ENCODE results near the gene FOXP1.

FOXP1 gene

DNA sequence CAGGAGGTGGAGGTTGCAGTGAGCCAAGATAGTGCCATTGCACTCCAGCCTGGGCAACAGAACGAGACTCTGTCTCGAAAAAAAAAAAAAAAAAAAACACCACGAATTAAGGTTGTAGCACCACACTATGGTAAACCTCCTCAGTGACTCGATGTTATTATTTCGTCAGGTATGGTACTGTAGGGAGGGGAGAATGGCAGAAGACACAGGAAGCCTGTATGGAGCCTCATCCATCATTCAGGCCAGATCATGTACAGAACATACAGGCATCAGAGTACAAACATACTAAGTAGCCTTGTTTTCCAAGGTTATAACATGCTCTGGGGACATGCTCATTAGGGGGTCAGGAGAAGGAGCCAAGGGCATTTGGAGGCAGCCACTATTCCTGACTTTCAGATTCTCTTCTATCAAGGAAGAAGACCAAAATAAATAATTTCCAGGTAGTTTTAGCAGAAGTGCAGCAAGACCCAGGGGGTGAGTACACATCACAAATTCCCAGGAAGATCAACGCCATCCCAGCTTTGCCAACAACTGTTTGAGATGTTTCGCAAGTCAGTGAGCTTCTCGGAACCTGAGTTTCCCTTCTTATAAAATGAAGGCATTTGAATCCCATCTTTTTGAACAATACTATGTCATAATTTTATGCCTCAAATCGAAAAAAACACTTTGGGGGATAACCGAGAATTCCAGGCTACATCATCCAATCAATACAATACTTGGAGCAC, 79.8 kb downstream of the FOXP1 start:
- no peak for DNase-seq

DNA sequence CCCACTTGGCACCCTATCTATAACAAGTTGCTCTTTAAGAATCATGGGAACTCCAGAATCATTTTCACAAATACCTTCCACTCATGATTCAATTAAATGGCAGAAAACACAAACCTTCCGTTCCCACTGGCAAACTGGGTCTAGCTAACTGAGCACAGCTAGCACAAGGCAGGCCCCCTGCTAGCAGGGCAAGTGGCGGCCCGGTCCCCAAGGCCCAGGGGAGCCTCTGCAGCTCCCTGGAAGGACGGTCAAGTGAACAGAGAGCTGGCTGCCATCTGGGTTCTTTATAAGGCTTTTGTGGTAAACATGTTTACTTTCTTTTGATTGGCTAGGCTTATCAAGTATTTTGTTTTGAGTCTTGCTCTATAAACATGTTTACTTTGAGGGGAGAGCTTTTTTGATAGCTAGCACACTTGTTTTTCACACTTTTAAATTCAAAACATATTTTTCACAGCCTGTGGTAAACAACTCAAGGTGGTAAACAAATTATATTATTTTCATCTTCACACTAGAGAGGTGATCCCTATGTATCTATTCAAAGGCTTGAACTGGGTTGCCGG, 81.4 kb downstream of the FOXP1 start:
- no peak for DNase-seq

DNA sequence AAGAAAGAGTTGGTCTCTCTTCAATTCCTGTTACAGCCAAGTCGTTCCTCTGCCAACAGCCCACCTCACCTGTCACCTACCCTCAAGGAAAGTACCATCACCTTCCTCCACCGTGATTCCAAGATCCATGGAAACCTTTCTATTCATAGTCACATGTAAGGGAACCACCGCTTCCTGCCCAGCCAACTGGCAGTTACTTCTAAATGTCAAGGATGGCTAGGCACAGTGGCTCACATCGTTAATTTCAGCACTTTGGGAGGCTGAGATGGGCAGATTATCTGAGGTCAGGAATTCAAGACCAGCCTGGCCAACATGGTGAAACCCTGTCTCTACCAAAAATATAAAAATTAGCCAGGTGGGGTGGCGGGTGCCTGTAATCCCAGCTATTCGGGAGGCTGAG, 82.8 kb downstream of the FOXP1 start:
- no peak for DNase-seq

DNA sequence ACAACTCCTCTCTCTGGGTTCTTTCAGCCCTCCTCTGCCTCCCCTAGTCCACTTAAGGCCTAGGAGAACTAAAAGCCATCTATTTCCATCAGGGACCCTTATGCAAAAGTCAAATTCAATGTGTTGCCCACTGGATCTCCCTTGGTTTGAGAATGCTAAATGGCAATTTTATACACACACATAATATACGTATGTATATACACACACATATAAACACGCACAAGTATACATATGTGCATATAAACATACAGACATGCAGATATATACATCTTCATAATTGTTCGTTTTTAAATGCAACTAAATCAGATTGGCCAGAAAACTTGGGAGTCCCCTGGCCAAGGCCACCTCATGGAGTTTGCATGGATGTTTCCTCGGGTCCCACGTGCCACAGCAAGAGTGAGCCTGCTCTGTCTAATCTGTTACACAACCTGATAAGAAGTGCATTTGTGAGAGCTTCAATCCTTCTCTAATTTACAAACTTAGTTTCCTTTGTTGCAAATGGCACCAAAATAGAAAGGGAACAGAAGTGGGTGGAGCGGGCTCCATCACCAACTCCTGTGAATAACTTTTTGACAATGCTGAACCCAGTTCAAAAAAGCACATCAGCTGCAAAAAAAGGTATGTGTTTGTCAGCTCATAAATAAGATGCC, 84.2 kb downstream of the FOXP1 start:
- DNase-seq, result no peak

DNA sequence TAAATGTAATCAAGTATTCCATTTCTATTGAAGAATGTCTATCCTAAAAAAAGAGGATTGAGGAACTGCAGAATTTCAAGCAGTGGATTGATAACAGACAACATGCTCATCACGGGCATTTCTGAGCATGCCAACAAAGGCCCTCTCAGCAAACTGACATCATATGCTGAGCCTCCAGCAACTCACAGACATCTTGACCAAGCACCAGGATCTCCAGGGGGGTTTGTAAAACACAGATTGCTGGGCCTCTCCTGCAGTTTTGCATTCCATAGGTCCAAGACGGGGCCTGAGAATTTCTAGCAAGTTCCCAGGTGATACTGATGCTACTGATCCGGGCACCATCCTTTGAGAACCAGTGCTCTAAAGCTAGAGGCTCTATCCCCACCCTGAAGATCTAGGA, 85.0 kb downstream of the FOXP1 start:
- no peak for DNase-seq

DNA sequence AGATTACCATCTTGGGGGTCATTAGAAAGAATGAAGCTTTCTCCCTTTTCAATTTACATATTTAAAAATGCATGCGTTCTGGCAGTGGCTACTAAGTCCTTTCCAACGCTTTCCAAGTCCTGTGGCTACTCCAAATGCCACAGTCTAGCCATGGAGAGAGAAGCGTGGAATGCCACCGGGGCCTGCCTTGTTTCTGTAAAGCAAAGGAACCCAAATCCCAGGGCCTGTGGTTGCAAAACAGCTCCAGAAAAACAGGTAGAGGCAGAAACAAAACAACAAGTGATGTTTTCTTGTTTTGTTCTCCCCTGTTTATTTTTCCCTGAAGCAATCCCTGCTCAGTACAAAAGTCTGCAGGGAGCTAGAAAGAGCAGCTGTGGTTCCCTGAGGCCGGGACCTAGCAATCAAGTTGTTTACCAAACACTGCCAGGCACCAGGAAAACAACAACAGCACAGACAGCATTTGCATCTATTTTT, 85.5 kb downstream of the FOXP1 start:
- no peak for DNase-seq

DNA sequence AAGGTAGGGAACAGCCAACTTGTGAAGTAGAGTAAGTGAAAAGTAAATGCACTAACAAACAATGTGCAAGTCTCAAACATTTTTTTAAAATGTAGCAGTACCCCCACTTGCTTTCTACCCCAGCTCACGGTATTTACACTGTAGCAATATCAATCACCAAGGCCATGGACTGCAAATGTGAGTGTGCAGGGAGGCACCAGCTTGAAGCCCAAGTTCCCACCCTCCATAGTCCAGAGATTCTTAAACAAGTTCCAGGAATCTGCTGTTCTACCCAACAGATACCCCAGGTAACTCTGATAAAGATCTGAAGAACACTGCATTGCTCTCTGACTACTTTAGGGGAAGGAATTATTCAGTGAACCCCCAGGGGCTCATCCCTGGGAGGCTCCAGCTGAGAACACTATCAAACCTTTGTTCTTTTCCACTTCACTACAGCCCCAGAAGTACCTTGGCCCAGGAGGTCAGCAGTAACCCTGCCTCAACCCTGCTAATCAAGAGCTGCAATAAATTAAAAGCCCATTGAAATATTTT, 86.1 kb downstream of the FOXP1 start:
- no peak for DNase-seq

DNA sequence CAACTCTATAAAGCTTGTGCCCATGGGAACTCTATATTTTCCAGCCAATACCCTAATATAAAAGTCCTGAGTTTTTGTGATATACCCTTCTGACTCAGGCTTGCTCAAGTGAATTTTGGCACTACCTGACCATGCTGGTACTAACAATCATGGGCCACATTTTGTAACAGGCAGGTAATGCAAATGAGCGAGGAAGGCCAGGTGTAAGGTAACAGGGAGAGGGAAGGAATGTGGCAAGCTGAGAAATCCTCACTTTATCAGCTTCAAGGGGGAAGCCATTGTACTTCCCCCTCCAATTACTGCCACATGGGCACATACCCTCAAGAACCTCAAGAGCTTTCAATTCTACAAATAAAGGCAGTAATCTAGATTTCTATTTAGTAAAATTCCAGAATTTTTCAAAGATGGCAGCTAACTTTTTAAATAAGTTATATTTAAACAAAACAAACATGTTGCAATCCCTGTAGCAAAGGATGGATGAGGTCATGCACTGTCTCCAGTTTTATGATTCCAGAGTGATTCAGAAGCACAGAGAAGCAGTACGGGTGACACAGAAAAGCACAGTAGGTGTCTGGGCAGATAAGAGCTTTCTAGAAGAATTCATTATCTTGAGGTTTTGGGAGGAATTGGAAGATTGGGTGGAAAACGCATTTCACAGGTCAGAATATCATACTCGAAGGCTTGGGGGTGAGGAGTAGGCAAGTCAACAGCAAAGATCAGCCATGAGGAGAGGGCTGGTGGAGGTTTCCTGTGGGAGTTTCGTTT, 87.6 kb downstream of the FOXP1 start:
- no peak for DNase-seq

DNA sequence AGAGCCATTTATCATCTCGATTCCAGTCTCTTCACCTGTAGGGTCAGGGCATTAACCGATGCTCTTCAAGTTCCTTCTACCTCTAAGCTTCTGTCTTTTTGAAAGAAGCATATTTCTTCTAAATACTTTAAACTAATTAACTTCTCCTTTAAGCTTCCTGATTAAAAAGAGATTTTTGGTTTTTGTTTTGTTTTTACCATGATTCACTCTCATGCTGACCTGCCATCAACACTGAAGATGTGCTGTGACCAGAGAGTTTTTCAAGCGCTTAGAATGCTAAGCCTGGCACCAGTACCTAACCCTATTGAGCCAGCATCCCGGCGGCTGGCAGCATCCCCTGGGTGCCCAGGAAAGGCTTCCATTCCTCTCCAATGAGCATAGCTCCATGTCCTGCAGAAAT, 89.3 kb downstream of the FOXP1 start:
- DNase-seq, result no peak

DNA sequence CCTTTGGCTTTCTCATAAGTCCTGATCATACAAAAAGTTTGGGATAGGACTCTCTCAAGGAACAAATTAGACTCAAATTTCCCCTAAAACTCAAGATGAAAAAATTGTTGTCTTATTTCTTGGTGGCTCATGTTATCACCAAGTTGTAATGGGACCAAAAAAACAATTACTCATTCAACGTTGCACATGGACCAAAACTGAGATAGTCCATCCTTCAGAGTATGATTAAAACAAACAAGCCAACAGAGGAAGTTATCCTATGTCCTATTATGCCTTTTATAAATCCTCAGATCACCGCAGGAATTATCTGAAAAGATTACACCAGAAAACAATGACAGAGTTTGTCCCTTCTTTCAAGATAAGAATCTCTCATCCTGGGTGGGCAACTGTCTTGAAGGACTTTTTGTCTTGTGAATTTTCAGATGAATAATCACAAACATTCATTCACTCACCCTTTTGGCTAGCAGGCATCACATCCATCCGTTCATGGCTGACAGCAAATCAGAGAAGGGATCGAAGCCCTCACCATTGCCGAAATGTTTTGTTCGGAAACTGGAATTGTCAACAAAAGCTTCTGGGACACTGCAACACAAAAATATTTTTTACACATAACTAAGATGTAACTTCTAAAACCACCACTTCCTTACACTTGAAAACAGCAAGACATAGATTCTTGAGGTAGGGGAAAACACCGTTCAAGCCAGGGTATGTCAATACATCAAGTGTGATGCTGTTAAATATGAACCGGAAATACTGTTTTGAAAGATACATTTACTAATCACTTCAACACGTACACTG, 90.4 kb downstream of the FOXP1 start:
- DNase-seq, result no peak

DNA sequence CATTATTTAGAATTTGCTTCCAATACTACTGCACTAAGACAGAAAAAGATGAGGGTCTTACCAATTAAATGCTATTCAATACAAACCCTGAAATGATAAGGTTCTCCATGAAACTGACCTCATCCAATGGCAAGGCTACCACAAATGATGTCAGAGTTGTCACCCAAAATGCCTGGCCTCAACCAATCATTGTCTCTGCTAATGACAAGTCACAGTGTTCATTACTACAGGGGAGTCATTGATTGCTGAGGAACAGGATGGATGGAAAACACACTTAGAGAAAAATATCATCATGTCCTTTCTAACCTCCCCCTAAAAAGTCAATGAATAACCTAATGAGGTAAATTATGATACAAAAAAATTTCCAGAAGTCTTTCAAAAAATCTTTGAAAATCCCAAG, 91.0 kb downstream of the FOXP1 start:
- DNase-seq, result no peak

DNA sequence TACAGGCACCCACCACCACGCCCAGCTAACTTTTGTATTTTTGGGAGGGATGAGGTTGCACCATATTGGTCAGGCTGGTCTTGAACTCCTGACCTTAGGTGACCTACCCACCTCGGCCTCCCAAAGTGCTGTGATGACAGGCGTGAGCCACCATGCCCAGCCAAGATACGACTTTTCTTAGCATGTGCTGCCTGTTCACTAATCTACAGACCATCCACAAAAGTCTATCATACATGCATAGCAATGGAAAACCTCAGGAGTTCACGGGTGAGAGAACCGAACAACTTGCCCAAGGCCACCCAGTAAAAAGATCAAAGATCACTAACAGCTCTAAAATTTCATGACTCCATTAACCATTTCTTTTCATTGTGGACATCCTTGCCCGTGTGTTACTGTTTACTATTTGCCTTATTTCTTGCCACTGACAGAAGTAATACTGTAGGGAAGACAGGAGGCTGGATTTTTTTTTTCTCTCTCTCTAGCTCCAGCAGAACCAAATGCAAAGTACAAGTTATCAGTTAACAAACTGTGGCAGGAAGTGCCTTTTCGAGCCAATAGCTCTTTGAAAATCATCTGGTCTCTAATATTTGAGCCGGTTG, 92.3 kb downstream of the FOXP1 start:
- no peak for DNase-seq

DNA sequence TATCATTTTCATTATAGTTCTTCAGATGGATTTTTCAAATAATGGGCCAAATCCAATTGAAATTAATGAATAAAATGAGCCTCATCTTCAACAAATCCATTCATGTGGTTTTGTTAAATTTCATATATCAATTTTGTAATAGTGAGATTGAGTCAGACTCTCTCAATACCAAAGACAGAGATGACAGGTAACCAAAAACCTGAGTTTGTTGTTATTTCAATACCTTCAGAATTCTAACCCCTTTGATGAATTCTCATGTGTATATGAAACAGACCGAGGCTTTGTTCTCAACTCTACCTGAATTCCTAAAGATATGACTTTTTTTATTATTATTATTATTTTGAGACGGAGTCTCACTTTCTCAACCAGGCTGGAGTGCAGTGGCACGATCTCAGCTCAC, 92.8 kb downstream of the FOXP1 start:
- DNase-seq, result no peak

DNA sequence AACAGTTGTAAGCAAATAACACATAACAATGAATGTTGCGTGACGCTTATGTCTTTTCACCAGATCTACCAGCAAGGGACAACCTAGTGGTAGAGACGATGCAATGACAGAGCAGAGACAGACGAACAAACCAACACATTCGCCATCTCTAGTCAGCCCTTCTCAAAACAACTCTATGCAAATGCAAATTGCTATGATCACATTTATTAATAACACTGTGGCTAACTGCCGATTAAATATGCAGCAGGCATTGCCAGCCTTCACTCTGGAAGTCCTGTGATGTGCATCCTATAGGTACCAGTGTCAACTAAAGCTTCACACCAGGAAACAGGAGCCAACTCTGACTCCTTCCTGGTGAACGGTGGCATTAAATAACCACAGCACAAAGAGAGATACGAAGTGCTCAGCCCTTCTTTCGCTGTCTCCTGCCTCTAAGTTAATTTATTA, 94.2 kb downstream of the FOXP1 start:
- no peak for DNase-seq

DNA sequence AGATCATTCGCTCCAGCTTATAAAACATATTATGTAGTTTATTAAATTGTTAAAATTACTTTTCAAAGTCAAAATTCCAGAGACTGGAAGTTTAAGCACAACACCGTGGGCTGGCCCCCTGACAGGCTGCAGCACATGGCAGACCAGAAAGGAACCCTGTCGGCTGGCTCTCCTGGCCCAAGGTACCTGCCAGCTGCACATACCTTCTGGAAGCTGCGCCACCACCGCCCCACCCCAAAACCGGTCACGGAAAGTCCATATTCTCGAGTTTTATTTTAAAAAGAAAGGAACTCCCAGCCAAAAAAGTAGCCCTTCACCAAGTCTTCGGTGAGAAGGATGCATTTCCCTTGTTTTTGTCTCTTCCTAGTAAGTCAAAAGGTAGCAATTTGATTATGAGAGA, 94.6 kb downstream of the FOXP1 start:
- no peak for DNase-seq

DNA sequence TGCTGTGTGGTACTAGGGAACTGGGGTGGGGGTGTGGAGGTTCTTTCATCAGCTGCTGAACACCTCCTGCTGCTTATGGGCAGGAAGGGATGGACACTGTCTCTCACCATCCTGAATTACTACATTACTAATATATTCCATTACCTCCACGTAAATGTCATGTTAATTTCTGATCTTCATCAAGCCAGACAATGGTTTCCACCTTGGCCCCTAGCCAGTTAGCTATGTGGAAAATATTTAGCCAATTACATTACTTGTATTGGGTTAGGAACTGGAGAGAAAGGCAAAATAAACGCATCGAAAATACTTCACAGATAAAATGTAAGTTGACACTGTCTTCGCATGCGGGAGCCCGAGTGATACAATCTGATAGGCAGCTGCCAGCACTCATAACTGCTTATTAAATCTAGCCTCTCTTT, 95.1 kb downstream of the FOXP1 start:
- no peak for DNase-seq

DNA sequence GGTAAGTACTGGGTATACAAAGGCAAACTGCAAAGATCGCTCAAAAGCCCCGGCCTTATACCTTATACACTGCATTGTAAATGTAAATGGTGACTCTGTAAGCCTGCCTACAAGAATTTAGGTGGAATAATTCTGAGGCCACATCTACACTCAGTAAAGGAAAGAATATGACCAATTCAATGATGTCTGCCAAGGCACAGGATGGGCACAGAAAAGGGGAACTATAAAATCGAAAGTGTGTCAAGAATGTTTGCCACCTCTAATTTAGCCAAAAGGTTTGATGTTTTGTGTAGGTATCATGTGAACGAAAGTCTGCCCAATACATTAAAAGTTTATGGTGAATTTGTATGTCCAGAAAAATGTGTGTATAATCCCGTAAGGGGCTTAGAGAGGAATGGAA, 96.1 kb downstream of the FOXP1 start:
- DNase-seq, result no peak

DNA sequence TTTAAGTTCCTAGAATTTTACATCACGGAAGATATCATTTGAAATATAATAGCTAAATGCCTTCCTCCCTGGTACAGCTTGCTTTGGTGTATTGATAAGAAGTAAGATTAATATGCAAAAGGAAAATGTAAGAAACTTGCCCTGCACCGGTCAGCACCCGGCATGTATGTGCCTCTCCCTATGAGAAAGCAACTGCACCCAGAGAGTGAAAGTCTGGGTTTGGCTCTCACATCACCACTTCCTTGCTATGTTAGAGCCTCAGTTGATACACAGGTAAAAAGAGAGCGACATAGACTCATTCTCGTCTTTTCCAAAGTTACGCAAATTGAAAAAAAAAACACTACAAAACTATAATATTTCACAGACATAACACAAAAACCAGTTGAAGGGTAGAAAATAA, 96.7 kb downstream of the FOXP1 start:
- no peak for DNase-seq

DNA sequence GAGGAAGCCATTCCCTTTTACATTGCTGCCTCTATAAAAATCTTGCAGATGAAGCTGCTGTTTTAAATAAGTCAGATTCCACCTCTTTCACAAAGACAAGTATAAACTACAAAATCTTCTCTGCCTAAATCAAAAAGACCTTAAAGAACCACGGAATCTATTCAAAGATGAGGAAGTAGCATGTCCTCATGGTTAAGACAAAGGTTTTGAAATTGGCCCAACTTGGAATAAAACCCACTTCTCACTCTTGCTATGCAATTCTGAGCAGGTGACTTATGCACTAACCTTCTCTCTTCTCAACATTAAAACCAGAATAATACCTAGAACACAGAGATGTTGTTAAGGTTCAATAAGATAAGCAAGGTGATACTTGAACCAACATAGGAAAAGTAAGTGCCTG, 97.6 kb downstream of the FOXP1 start:
- DNase-seq, result no peak

DNA sequence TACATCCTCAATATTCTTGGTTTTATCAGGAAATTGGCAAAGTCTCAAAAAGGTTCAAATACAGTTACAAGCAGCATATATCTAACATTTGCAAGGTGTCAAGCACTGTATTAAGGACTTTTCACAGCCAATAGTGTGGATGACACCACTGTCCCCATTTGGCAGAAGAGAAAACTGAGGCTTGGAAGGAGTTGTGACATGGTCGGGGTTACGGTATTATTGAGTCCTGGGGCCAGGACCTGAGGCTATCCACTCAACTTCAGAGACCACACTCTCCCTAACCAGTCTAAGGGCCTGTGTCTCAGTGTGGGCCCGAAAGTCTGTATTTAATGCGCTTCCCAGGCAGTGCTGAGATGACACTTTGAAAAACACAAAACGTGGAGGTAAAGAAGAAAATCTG, 99.1 kb downstream of the FOXP1 start:
- no peak for DNase-seq

DNA sequence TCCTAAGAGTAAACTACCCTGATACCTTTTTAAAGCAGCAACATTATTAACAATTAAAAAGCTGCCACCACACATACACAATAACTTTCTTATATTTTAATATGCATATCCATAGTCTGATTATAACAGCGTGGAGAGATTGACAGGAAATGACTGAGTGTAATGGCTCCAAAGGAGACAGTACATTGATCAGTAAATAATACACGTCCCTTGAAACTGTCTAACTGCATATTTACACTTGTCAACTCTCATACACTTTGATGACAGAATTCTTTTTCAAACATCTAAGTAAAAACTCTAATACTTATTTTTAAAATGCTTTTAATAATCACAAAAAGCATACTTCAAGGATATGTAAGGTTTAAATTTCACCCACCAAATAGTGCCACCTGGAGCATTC, 99.5 kb downstream of the FOXP1 start:
- DNase-seq, result no peak

DNA sequence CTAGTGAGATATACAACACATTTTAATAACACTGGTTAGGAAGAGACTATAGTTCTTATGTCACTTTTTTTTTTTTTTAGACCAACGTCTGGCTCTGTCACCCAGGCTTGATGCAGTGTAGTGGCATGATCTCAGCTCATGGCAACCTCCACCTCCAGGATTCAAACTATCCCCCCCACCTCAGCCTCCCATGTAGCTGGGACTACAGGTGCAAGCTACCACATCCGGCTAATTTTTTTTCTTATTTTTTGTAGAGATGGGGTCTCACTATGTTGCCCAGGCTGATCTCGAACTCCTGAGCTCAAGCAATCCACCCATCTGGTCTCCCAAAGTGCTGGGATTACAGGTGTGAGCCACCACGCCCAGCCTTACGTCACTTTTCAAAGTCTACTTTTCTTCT, 100.8 kb downstream of the FOXP1 start:
- no peak for DNase-seq
